Chondrocyte (in vitro differentiated cells): ENCODE measurements around the gene THRB. TPM values are rescaled to one million over a fixed set of nuclear protein-coding genes. Genes with fewer than 3 reads are reported as not detected.

Source experiments
- DNase-seq: peaks from one replicate; pipeline ENCODE4 v3.0.0; 2021; ENCODE audit warnings: mixed read lengths, low spot score
- H3K27ac Mint-ChIP-seq: one replicate; pipeline ENCODE4 v1.8.0; 2021; ENCODE audit warnings: mild to moderate bottlenecking, moderate library complexity, mixed read lengths; ENCODE audit not compliant: unreplicated experiment
- H3K27me3 Mint-ChIP-seq: 2 replicates; pipeline ENCODE4 v1.8.0; 2021; ENCODE audit warnings: low read depth, mixed read lengths
- H3K36me3 Mint-ChIP-seq: 2 replicates; pipeline ENCODE4 v1.8.0; 2021; ENCODE audit warnings: low read depth, mixed read lengths
- H3K4me1 Mint-ChIP-seq: 2 replicates; pipeline ENCODE4 v1.8.0; 2021; ENCODE audit warnings: low read depth, mild to moderate bottlenecking, mixed read lengths
- H3K4me3 Mint-ChIP-seq: one replicate; pipeline ENCODE4 v1.8.0; 2021; ENCODE audit warnings: mild to moderate bottlenecking, moderate library complexity, mixed read lengths; ENCODE audit not compliant: unreplicated experiment
- H3K9me3 Mint-ChIP-seq: 2 replicates; pipeline ENCODE4 v1.8.0; 2021; ENCODE audit warnings: low read depth, mixed read lengths
- total RNA-seq: library from RNA; stranded (reverse); gene quantifications from 3 replicates; pipeline ENCODE4 v1.2.1, GENCODE V29; 2021
- TF ChIP-seq, protein P1 (sequence below): fragments of 200-600 bp; sonication (generic); IDR thresholded peaks from 2 replicates; pipeline ENCODE4 v1.5.0; 2021; ENCODE audit warnings: antibody characterized with exemption, mild to moderate bottlenecking, moderate library complexity

THRB gene
- total RNA-seq, 1 donor from 2014 or later = 3.8 TPM

DNA sequence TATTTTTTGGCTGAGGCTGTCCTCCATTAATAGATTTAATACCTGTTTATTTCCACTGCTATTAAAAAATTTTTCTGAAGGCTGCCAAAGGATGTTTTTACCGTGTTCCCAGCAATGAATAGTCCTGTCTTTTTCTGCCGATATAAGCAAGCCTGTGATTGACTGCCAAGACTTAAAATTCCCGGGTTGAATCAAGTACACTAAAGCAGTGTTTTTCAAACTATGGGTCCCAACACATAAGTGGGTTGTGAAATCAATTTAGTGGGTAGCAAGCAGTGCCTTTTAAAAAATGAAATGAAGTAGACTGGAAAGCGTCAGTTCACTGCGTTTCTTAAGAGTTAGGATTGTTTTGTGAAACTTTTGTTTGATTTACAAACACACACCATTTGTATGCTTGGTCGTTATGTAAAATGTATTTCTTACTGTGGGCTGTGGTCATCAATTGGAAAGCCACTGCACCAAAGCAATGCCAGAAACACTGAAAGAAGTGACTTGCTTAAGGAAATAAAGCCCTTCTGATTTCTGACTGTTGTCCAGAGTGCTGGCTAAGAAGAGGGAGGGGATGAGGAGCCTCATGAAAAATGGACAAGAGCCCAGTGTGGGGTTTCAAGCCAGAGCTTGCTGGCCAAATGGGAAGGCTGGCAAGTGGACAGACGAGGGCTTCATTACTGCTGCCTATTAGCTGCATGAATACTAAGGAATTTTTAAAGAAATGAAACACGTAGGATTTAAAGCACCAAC, 206.0 kb downstream of the THRB start:
- H3K9me3 Mint-ChIP-seq = no peaks in the 10 kb centered on the region
- H3K4me3 Mint-ChIP-seq = no peak overlapping the region

DNA sequence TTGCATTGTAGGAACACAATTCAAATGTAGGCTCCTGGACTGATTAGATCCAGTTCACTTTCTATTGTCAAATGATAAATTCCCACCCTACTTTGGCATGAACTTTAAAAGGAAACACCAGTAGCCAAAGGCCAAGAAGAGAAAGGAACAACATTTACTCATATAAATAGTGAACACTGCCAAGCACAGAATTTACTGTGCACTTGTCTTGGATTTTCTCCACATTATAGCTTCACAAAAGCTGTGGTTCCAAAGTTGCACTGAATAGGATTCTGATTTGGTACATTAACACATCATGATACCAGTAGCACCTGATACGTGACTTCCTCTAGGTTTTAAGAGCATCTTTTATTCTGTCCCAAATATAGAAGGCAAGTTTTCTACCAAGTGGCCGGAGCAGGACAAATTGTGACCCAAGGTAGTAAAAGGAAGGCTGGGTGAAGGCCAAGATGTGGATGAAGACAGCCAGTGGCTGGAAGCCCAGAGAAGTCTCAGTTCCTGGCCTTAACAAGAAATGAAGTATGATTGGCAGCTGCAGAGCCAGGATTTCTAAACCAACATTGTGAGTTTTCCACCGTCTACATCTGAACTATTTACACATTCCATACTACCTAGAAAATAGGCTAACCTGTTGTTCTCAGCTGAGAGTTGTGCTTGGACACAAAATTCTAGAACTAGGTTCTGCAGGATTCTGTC, 206.7 kb downstream of the THRB start:
- no peaks in the 10 kb centered on the region for H3K27me3 Mint-ChIP-seq
- TF ChIP-seq, protein P1, sequence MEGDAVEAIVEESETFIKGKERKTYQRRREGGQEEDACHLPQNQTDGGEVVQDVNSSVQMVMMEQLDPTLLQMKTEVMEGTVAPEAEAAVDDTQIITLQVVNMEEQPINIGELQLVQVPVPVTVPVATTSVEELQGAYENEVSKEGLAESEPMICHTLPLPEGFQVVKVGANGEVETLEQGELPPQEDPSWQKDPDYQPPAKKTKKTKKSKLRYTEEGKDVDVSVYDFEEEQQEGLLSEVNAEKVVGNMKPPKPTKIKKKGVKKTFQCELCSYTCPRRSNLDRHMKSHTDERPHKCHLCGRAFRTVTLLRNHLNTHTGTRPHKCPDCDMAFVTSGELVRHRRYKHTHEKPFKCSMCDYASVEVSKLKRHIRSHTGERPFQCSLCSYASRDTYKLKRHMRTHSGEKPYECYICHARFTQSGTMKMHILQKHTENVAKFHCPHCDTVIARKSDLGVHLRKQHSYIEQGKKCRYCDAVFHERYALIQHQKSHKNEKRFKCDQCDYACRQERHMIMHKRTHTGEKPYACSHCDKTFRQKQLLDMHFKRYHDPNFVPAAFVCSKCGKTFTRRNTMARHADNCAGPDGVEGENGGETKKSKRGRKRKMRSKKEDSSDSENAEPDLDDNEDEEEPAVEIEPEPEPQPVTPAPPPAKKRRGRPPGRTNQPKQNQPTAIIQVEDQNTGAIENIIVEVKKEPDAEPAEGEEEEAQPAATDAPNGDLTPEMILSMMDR = no peak
- no peak overlapping the region for H3K27ac Mint-ChIP-seq
- peaks cover 54% of the 10 kb centered on the region for H3K4me1 Mint-ChIP-seq
- H3K36me3 Mint-ChIP-seq = no peaks in the 10 kb centered on the region
- H3K9me3 Mint-ChIP-seq = no peaks in the 10 kb centered on the region
- no peak for DNase-seq
- H3K4me3 Mint-ChIP-seq = no peak overlapping the region

More for the DNA sequence above, 206.0 kb downstream of the THRB start:
- Mint-ChIP-seq H3K27me3 (no peaks in the 10 kb centered on the region), H3K36me3 (no peaks in the 10 kb centered on the region), H3K4me1 (peaks cover 54% of the 10 kb centered on the region), H3K27ac (peak overlapping the region; percentile 51)
- no peak for DNase-seq
- TF ChIP-seq, protein P1 = no peak

DNA sequence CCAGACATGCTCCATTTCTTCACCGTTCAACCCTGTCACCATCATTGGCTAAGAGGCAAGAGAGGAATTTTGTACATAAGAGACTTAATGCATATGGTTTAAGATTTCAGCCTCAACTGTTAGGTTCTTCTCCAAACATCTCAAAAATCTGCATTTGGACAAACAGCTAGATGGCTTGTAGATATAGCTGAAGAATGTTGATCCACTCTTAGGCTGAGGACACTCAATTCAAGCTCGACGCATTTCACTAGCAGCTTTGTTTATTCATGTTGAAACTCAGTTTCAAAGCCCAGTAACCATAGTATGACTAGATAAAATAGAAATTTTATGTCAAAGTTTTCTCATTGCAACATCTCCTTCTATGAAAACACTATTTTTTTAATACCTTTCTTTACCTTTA, 208.2 kb downstream of the THRB start:
- no peaks in the 10 kb centered on the region for H3K9me3 Mint-ChIP-seq
- TF ChIP-seq, protein P1 = no peak
- H3K4me1 Mint-ChIP-seq = peaks cover 42% of the 10 kb centered on the region
- H3K27ac Mint-ChIP-seq = no peak overlapping the region
- H3K27me3 Mint-ChIP-seq = no peaks in the 10 kb centered on the region
- H3K4me3 Mint-ChIP-seq = no peak overlapping the region
- H3K36me3 Mint-ChIP-seq = no peaks in the 10 kb centered on the region
- DNase-seq = no peak

DNA sequence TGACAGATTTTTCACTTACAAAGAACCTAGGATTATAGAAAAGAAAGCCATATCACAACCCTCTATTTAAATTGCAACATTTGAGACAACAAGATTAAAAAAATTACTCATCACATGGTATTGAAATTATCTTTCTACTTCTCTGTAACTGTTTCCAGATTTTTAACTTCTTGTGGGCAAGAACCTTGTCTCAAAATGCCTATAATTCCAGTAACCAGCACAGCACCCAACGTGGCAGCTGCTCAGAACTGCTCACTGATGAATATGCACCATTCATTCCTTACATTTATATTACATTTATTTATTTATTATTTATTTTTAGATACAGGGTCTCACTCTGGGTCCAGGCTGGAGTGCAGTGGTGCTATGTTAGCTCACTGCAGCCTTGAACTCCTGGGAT, 216.1 kb downstream of the THRB start:
- peaks cover 1% of the 10 kb centered on the region for H3K27me3 Mint-ChIP-seq
- H3K4me1 Mint-ChIP-seq = no peaks in the 10 kb centered on the region
- H3K4me3 Mint-ChIP-seq = no peak overlapping the region
- TF ChIP-seq, protein P1 = no peak
- no peak overlapping the region for H3K27ac Mint-ChIP-seq
- H3K36me3 Mint-ChIP-seq = peaks cover 2% of the 10 kb centered on the region
- no peaks in the 10 kb centered on the region for H3K9me3 Mint-ChIP-seq
- DNase-seq = no peak

DNA sequence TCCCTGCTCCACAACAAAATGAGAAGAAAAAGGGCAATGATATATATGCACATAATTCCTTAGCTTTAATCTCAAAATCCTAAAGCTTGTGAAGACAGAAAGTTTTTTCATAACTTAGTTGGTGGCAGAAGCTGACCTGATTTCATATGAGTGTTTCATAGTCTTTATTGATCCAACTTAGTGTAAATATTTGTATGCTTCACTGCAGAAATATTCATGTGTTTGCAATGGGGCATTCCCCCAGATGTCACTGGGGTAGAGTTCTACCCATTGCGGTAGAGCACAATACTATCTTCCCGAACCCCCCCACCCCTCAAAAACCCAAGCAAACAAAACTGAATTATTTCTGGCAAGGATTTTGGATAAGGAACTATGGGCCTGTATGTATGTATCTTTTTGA, 221.2 kb downstream of the THRB start:
- no peaks in the 10 kb centered on the region for H3K4me1 Mint-ChIP-seq
- H3K4me3 Mint-ChIP-seq = no peak overlapping the region
- H3K27ac Mint-ChIP-seq = no peak overlapping the region
- H3K36me3 Mint-ChIP-seq = peaks cover 2% of the 10 kb centered on the region
- no peak for DNase-seq
- TF ChIP-seq, protein P1 = no peak
- no peaks in the 10 kb centered on the region for H3K9me3 Mint-ChIP-seq
- H3K27me3 Mint-ChIP-seq = peaks cover 1% of the 10 kb centered on the region
